ENCODE results near the gene IL10RB. TPM values are rescaled to one million over a fixed set of nuclear protein-coding genes. Genes with fewer than 3 reads are reported as not detected.

Gene IL10RB
- total and polyA plus RNA-seq, 2 experiments from 2014 or later: 7.5 to 16.1 TPM

DNA sequence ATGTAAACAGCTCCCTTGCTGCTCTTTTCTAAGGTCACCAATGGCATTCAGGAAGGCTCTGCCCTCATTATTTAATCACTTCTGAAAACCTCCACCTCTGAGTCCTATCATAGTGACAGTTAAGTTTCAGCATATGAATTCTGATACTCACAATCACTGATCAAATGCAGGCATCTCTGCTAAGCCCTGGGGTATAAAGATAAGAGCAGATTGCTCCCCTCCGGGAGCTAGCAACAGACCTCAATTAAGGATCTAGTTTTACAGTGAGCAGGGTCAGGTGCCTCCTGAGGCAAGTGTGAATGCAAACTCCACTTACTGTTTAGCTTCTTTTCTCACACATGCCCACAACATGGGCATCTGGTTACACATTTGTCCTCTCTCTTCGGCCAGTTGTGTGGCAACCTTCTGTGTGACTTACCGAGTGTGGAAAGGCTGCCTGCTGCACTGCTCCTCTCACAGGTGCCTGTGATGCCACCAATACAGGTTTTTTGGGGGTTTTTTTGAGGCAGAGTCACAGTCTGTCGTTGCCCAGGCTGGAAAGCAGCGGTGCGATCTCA, 15.0 kb downstream of the IL10RB start:
- DNase-seq (ENCODE audit: low read depth in 1 of 2, low spot score in 1 of 2): no peak
- Histone ChIP-seq H3K4me3 (no peak overlapping the region), H3K9me3 (ENCODE audit: low read depth) (no peaks in the 10 kb centered on the region), H3K4me1 (ENCODE audit: low read depth) (no peaks in the 10 kb centered on the region), H3K27ac (no peak overlapping the region), H3K36me3 (no peaks in the 10 kb centered on the region), H3K27me3 (no peaks in the 10 kb centered on the region)
- TF ChIP-seq, protein P1, sequence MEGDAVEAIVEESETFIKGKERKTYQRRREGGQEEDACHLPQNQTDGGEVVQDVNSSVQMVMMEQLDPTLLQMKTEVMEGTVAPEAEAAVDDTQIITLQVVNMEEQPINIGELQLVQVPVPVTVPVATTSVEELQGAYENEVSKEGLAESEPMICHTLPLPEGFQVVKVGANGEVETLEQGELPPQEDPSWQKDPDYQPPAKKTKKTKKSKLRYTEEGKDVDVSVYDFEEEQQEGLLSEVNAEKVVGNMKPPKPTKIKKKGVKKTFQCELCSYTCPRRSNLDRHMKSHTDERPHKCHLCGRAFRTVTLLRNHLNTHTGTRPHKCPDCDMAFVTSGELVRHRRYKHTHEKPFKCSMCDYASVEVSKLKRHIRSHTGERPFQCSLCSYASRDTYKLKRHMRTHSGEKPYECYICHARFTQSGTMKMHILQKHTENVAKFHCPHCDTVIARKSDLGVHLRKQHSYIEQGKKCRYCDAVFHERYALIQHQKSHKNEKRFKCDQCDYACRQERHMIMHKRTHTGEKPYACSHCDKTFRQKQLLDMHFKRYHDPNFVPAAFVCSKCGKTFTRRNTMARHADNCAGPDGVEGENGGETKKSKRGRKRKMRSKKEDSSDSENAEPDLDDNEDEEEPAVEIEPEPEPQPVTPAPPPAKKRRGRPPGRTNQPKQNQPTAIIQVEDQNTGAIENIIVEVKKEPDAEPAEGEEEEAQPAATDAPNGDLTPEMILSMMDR (IDR thresholded peaks at IDR 0.05; ENCODE audit: low read depth, low read length): no peak

DNA sequence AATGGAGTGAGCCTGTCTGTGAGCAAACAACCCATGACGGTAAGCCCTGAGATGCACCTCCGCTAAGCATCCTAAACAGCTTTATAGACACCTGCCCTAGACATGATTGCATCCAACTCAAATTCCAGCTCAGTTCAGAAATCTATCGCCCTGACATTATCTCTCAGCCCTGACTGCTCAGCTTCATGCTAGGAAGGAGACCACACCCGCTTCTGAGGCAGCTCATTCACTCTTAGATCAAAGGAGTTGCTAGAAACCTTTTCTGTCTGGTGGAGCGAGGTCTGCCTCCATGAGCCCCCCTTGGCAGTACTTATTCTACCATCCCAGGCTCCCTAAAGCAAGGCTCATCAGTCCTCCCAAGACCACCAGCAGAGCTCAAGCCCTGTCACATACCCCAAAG, 17.0 kb downstream of the IL10RB start:
- Histone ChIP-seq H3K27me3 (no peaks in the 10 kb centered on the region), H3K4me3 (no peak overlapping the region), H3K36me3 (no peaks in the 10 kb centered on the region), H3K27ac (no peak overlapping the region), H3K4me1 (ENCODE audit: low read depth) (no peaks in the 10 kb centered on the region), H3K9me3 (ENCODE audit: low read depth) (no peaks in the 10 kb centered on the region)
- TF ChIP-seq, protein P1 (IDR thresholded peaks at IDR 0.05; ENCODE audit: low read depth, low read length): no peak
- DNase-seq (ENCODE audit: low read depth in 1 of 2, low spot score in 1 of 2): no peak

DNA sequence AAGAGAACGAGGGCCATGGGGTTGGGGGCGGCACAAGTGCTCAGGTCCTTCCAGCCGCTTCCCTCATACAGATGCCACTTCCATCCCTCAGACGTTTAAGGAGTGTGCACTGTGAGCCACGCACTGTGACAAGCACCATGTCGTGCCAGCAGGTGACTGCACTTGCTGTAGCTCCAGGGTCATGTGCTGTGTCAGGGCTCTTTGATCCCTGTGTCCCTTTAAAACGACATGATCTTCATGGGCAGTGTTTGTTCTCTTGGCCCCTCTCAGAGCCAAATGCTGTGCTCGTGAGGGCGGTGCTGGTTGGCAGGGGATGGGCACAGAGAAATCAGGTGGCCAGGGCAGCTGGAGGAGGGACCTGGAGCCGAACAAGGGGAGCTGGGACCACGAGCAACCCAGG, 19.9 kb downstream of the IL10RB start:
- TF ChIP-seq, protein P1 (IDR thresholded peaks at IDR 0.05; ENCODE audit: low read depth, low read length): no peak
- no peaks in the 10 kb centered on the region for H3K4me1 ChIP-seq (ENCODE audit: low read depth)
- no peak for DNase-seq (ENCODE audit: low read depth in 1 of 2, low spot score in 1 of 2)
- H3K27ac ChIP-seq: no peak overlapping the region
- H3K27me3 ChIP-seq: no peaks in the 10 kb centered on the region
- H3K36me3 ChIP-seq: no peaks in the 10 kb centered on the region
- H3K9me3 ChIP-seq (ENCODE audit: low read depth): no peaks in the 10 kb centered on the region
- no peak overlapping the region for H3K4me3 ChIP-seq

DNA sequence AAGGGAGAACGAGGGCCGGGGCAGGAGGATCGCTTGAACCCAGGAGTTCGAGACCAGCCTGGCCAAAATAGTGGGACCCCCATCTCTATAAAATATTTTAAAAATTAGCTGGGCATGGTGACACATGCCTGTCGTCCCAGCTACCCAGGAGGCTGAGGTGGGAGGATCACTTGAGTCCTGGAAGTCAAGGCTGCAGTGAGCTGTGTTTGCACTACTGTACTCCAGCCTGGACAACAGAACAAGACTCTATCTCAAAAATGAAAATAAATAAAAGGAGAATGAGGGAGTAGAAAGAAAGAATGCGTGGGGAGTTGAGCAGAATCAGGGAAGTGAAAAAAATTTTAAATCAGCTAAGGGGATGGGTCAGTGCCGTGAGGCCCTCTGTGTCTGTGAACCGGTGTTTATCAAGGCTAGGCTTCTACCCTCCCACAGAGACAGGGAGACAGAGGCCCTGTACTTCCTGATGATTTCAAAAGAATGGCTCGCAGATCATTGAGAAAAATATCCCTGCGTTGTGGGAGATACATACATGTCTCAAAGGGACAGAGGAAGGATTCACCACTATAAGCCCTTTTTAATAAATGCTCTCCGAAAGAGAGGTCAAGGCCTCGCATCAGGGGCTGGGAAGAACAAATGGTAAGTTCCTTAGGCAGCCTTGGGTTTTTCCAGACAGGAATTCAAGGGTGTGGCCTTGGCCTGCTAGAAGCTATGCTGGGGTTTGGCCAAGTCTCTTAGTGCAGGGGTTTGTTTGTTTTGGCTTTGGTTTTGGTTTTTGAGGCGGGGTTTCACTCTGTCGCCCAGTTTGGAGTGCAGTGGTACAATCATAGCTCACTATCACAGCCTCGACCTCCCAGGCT, 20.7 kb downstream of the IL10RB start:
- no peaks in the 10 kb centered on the region for H3K36me3 ChIP-seq

DNA sequence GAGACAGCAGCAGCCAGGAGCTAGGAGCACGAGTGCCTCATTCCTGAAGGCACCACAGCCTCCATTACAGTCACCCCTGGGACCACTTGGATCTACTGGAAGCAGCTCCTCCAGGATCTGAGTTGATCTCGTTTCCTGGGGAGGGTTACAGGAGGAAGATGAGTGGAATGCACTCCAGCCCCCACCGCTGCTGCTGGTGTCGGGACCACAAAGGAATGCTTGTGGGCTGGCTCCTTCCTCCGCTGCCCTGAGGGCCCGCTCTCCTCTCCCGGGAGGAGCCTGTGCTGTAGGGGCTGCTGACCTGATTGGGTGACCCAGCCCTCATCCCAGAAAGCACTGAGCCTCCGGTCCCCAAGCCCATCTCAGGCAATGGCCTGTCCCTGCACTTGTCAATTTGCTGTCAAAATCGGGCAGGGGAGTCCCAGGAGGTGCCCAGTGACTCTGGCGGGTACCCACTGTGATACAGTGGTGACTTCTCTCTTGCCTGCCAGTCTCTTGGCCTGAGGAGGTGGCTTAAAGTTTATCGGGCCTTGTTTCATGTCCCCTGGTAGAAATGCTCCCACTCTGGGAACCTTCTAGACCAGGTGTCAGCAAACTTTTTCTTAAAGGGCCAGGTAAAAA, 23.1 kb downstream of the IL10RB start:
- Histone ChIP-seq H3K4me3 (no peak overlapping the region), H3K36me3 (no peaks in the 10 kb centered on the region), H3K4me1 (ENCODE audit: low read depth) (no peaks in the 10 kb centered on the region), H3K27me3 (no peaks in the 10 kb centered on the region), H3K27ac (no peak overlapping the region), H3K9me3 (ENCODE audit: low read depth) (no peaks in the 10 kb centered on the region)
- TF ChIP-seq, protein P1 (IDR thresholded peaks at IDR 0.05; ENCODE audit: low read depth, low read length): no peak
- peak in 1 of 2 donors; percentile 71 for DNase-seq (ENCODE audit: low read depth in 1 of 2, low spot score in 1 of 2)

More for the DNA sequence above, 20.7 kb downstream of the IL10RB start:
- H3K27me3 ChIP-seq: no peaks in the 10 kb centered on the region
- H3K27ac ChIP-seq: no peak overlapping the region
- H3K4me1 ChIP-seq (ENCODE audit: low read depth): no peaks in the 10 kb centered on the region
- H3K9me3 ChIP-seq (ENCODE audit: low read depth): no peaks in the 10 kb centered on the region
- TF ChIP-seq, protein P1 (IDR thresholded peaks at IDR 0.05; ENCODE audit: low read depth, low read length): no peak
- H3K4me3 ChIP-seq: no peak overlapping the region
- DNase-seq (ENCODE audit: low read depth in 1 of 2, low spot score in 1 of 2): peak in 1 of 2 donors; percentile 87
